HuH-7 (cell line): ENCODE measurements around the gene ARHGAP12.

Experiments
- DNase-seq: peaks from one replicate; pipeline ENCODE4 v3.0.0; 2011; ENCODE audit warnings: low spot score

ARHGAP12 gene

DNA sequence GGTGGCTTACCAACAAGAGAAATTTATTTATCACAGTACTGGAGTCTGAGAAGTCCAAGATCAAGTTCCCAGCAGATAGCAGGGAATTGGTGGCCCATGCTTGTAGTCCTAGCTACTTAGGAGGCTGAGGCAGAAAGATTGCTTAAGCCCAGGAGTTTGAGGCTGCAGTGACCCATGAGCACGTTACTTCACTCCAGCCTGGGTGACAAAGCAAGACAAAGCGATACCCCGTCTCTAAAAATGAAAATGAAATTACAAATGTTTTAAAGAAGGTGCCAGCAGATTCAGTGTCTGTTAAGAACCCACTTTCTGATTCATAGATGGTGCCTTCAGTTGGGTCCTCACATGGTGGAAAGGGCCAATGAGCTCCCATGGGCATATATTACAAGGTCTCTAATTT, 20.6 kb upstream of the ARHGAP12 start:
- no peak for DNase-seq

DNA sequence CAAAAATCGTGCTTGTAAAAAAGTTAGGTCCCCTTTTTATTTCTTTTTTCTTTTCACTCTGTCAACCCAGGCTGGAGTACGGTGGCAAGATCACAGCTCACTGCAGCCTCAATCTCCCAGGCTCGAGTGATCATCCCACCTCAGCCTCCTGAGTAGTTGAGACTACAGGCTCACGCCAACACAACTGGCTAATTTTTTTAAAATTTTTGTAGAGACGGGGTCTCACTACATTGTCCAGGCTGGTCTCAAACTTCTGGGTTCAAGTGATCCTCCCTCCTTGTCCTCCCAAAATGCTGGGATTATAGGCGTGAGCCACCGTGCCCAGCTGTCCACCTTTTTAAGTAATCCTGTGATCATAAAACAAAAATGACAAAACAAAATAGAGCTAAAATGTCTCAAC, 19.4 kb upstream of the ARHGAP12 start:
- DNase-seq: no peak

DNA sequence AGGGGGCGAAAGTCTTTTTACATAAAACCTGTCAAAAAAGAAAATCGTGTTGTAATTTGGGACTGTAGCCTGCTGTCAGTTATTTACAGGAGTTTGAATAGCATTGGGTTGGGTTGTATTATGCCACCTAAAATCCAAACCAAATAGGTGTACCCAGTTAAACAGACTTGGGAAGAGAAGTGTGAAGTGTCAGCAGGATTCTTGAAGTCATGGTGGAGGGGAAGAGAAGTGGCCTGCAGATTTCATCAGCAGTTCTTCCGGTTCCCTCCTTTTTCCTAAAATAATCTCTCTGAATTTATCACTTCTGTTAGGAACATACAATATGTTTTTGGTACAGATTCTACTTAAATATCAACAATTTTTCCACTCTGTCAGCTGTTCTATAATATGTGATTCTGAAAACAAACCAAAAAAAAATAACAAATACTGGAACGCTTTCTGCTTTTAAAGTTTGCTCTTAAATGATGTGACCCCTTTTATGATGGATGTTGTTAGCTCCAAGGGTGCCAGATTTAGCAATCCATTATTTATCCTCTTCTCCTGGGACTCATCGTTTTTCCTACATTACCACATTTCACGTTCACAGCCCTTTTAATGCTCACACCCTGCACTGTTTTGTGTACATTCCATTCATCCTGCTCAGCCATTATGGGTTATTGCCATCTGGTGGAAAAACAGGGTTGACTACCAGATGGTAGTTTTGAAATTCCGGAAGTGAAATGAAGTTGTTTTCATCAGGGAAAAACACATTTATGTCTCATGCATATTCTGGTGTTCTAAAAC, 18.7 kb upstream of the ARHGAP12 start:
- peak; percentile 66 for DNase-seq

DNA sequence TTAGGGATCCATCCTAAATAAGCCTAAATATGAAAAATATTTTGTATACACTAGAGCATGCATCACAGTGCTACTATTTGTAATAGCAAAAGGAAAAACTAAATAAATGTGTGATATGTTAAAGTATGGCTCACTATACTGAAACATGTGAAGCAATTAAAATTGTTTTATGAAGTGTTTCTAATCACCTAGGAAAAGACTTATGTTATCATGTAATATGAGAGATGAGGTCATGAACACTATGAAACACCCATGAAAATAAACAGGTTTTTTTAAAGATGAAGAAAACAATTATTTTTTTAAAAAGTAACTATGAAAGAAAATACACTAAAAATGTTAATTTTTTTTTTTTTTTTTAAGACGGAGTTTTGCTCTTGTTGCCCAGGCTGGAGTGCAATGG, 16.8 kb upstream of the ARHGAP12 start:
- DNase-seq: no peak

DNA sequence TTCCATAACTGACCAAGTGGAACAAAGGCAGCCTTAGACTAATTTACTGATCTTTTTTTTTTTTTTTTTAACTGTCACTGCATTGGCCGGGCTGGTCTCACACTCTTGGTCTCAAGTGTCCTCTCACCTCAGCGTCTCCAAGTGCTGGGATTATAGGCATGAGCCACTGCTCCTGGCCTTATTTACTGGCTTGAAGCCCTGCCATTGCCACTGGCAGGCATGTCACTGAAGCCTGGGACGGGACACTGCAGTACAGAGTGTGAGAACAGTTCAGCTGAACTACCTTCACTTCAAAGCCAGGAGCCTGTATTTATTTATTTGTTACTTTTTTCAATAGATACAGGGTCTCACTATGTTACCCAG, 15.4 kb upstream of the ARHGAP12 start:
- DNase-seq: no peak

DNA sequence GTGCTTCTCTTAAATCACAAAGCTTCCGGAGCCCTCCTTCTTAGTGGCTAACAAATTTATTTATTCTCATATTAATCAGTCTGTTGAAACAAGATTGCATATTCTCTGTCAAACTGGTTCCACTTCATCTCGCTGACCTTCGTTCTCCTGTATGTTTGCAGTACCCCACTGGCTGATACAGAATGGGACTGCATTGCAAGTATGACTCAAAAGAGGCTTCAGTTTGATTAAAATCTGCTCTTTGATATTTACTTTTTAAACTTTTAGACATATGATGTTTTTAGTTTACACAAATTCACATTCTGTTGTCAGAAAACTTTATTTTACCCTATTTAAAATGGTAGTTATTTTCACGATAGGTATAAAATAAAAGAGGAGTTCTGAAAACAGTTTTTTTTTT, 14.3 kb upstream of the ARHGAP12 start:
- no peak for DNase-seq

DNA sequence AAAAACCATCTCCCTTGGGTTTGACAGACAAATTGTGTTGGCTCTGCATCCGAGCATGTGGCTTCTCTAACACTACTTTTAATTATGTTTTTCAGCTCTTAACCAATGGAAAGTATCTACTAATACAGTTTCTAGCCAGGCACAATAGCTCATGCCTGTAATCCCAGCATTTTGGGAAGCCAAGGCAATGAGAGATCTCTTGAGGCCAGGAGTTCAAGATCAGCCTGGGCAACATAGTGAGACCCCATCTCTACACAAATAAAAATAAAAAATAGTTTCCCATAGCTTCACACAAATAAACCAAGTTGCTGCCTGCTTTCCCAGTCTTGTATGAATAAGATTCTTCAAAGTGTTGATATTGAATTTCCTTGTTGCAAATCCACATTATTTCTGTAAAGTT, 13.8 kb upstream of the ARHGAP12 start:
- no peak for DNase-seq

DNA sequence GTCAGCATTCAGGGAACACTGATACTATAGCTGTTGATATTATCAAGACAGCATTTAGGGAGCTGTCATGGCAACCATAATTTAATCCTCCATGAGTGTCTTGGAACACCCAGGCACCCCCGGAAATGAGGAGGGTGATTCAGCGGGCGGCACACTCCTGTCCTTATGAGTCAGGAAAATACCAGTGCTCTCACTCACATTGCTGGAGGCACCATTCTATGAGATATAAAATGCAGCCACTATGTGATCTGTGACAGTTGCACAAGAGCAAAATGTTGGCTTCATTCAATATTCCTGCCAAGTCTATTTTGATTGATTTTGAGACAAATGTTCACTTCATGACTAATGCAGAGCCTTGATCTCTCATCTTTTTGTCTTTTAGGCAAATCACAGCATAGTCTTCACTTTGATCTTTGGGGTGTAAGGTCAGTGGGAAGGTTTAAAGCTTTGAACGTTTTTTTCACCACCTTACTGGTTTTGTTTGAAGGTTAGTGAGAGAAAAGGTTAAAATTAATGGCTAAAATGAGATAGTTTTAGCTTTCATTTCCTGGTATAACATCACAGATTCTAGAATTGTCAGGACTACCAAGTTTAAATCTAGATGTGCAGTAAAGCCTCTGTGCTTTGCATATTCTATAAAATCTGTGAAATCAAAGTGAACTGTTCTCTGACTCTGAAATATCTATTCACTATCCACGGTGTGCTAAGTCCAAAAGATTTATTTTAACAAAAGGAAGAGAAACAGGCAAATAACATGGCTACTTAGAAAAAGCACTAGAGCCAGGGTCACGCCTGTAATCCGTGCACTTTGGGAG, 12.4 kb upstream of the ARHGAP12 start:
- DNase-seq: no peak

DNA sequence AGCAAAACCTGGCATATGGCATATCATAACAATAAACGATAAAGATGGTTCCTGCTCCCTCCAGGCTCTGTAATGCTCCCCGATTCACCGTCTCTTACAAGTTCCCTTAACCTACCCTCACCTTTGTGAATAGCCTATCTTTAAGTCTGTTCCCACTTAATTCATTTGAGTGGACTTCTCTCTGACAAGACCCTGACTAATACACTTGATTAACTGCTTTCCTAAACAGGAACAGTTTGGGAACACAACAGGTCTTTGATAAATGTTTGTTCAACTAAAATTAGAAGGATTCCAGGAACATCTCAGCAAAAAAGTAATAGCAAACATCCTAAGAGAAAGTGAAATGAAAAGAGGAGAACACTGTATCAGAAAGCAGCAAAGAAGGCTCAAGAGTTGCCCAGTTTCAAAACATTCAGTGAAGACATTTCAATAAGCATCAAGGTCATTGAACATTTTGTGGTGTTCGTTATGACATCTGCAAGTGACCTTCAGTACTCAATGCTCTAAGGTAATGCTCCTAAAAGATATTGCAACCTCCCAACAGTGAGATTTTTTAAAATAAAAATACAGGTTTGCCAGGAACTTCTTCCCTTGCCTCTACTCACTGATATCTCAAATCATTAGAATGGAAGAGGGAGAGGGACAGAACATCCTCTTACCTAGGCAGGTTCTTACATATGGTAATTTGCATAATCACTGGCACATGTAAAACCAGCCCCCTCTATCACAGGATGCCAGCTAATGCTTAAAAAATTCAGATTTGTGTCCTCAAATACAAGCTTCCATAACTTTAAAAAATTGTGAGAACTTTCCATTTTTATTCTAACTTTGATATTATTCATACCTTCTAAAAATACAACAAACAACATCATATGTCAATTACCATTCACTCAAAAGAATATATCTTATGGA, 11.4 kb upstream of the ARHGAP12 start:
- DNase-seq: no peak

DNA sequence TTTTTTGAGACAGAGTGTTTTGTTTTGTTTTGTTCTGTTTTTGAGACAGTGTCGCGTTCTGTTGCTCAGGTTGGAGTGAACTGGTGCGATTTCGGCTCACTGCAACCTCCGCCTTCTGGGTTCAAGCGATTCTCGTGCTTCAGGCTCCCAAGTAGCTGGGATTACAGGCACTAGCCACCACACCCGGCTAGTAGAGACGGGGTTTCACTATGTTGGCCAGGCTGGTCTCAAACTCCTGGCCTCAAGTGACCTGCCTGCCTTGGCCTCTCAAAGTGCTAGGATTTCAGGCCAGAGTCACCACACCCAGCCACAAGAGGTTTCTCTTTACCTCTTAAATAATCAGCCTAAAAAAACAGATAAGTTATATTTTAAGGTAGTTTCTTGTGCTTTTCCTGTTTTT, 8.7 kb upstream of the ARHGAP12 start:
- DNase-seq: no peak

DNA sequence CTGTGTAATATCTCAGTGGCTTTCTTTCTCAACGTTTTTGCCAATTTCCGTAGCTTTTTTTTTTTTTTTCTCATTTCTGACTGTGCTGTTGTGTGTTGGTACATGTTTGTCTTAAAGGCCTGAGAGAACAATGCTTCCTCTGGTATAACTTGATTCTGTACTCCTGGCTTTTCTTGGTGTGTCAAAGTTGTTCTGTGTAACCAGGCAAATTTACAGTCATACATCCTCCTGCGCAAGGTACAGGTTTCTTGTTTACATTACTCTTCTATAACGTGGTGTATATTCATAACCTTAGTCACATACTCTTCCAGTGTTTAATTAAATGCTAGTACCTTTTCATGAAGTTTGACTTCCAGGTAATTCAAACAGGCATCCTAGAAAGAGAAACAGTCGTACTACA, 8.3 kb upstream of the ARHGAP12 start:
- DNase-seq: no peak

DNA sequence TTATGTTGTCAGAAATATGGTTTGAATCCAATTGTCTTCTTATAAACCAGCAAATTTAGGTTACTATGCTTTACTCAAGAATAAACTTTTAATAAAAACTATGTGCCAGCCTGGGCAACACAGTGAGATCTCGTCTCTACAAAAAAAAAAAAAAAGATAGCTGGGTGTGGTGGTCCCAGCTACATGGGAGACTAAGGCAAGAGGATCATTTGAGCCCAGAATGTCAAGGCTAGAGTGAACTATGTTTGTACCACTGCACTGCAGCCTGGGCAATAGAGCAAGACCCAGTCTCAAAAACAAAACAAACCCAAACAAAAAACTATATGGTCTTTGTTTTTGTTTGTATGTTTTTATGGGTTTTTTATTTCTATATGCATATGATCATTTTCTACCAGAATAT, 7.5 kb upstream of the ARHGAP12 start:
- no peak for DNase-seq

DNA sequence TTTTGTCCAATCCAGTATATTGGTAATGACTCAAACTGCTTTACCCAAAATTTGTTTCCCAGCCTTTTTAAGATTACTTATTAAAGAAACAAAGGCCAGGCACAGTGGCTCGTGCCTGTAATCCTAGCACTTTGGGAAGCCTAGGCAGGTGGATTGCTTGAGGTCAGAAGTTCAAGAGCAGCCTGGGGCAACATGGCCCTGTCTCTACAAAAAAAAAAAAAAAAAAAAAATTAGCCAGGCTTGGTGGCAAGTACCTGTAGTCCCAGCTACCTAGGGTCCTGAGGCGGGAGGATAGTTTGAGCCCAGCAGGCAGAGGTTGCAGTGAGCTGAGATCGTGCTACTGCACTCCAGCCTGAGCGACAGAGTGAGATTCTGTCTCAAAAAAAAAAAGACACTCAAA, 7.0 kb upstream of the ARHGAP12 start:
- no peak for DNase-seq

DNA sequence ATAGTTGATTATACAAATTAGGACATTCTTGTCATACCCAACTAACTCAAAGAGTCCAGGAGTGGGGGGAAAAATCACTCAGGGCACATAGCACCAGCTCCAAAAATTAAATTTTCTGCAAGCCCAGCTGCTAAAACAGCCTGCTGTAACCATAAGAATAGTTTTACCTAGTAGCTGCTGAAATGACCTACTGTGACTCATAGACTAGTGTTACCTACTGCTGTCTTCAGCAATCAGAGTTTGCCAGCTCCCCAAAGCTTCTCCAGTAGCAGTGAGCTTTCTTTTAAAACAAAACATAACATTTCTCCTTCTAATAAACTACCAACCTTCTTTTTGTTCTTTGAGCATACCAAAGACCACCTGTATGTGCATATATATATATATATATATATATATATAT, 4.2 kb upstream of the ARHGAP12 start:
- DNase-seq: no peak

DNA sequence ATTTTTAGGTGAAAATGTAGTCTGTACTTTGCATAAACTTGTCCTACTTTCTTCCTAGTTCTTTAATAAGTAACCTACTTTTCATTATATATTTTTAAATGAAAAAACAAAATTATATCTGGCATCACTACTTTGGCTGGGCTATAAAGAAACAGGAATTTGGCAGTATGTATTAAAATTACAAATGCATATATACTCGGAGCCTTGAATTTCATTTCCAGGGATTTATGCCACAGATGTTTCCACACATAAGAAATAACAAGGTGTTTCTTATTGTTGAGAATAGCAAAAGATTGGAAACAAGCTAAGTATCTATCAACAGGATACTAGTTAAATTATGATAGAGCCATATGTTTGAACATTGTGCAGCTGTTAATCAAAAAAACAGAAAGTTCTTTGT, 2.2 kb upstream of the ARHGAP12 start:
- no peak for DNase-seq

DNA sequence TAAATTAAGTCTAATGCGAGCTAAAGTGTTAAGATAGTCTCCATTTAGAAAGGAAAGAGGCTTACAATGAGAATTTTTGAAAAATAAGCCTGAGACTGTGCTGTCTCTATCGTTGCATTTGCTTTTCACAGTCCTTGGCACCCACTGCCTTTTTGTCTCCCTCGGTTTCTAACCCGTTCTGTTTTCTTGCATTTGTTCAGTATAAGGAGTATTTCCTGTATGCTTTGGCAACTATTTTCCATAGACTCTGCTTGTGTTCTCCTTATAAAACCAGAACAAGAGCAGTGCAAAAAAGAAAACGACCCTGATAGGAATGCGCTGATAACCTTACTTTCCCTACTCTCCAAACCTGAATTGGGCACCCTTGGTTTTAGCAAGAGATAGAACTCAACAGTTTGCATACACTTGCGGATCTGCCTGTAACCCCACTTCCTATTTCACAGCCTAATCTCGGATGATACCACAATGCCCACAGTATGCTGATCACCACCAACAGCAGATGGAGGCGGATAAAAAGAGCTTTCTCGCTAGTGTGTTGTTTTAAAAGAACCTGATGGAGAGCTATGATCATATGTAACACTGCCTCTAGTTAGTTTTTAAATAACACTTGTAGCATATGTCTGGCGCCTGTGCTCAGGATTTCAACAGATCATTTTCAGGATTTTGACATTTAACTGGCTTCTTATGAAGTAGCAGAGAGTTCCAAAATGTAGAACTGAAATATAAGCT, 1.6 kb upstream of the ARHGAP12 start:
- no peak for DNase-seq

DNA sequence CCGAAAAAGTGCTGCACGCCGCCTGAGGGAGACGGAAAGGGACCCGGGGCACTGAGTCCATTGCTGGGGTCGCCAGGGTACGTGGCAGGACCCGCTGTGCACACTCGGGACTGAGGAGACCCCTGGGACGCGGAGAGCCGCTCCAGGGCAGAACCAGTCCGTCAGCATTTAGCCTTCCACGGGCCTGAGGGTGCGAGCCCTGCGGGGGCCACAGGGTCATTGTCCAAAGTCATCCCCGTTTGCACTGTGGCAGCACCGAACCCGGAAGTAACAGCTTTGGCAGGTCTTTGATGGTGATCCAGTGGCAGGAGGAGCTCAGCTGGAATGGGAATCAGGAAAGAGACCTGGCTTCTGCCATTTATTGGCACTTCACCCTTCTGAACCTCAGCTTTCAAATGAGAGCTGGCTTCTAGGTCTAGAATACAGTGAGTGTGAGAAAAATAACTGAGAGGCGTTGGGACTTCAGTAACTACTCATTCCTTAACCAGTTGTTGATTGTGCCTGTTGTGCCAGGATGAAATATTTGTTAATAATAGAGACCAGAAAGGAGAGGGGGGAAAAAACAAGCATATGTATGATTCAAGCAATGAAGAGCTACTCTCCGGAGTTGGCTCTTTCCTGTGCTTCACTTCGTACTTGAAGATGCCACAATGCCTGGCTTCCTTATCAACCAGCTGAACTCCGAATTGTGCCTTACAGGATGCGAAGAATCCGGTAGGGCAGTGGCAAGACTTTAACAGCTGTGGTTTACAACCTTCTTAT, 811 bp upstream of the ARHGAP12 start:
- DNase-seq: peak; percentile 73

DNA sequence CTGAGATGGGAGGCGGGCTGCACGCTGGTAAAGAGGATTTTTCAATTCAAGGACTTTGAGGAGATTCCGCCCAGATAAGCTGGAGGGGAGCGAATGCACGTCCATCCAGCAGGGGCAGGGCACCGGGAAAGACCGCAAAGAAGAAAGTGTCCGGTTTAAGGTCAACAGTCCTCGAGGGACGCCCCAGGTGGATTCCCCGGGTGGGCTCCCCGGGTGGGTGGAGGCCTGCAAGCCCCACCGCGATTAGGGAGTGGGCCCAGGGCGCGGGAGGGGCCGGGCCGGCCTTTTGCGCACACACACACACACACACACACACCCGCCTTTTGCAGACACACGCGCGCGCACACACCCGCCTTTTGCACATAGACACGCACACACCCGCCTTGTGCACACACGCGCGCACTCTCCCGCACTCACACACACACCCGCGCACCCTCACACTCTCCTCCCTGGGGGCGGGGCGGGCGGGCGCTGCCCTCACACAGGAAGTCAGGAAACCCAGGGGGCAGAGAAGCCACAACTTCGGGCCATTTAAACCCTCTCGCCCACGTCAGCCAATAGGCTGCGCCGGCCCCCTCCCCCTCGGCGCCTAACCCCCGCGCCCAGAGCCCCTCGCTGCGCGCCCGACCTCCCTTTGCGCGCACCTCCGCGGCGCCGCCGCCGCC, 615 bp downstream of the ARHGAP12 start:
- DNase-seq: peak; percentile 77

DNA sequence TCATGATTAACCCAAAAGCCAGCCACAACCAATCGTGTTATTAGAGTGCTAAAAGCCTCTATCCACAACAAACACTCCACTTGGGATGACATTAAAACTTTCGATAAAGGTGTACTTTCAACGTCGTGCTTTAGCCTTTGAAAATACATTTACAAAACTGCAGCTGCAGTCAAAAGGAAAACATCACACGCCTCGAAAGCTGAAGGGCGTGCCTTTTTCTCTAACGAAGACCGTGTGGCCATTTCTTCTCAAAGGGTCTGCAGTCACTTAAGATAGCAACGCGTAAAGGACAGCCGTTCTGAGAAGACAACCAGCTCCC, 1.1 kb downstream of the ARHGAP12 start:
- DNase-seq: no peak

DNA sequence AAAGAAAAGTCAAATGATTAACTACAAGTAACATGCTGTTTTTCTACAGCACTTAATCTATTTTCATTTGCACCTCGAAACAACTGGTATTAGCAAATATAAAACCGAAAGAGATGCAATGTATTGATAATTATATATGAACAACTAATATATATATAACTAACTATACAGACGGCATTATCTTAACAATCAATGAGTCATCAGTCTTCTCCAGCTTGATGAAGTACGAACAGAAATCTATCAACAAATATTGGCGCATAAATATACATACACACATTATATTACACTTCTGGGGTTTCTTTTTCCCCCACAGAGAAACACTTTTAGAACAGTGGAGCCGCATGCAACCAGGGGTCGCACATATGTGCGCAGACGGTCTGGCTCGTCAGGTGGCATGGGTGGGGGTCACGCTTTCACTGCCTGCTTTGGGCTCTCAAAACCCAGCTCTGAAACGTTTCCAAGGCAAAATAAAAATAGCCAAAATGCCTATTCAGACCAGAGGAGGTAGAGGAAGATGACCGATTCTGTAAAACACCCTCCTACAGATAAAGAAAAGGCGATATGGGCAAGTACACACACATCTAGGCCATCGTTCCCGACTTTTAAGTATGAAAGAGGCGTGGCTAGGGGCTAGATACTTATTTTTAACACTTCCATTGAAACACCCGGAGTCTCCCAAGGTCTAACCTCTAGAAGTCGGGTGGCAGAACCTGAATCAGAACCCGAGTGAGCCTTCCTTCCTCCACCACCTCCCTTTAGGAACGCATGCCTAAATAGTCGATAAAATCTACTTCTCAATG, 1.7 kb downstream of the ARHGAP12 start:
- peak; percentile 17 for DNase-seq
